ENCODE data around the gene SRRT.

SRRT gene

DNA sequence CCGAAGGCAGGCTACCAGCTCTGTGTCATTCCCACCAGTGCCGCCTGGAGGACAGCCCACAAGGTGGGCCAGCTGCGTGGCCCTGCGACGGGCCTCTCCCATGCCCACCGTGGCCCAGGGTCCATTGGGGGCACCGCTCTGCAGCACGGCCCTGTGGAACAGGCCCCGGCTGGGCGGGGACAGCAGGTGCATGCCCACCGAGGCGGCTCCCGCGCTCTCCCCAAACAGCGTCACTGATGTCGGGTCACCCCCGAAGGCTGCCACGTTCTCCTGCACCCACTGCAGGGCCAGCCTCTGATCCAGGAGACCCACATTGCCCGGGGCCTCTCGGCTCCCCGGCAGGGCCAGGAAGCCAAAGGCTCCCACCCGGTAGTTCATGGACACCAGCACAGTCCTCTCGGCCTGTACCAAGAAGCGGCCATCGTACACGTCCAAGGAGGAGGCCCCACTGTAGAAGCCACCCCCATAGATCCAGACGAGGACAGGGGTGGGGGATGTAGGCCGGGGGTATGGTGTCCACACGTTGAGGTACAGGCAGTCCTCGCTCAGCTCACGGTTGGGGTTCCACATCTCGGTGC, 18.5 kb downstream of the SRRT start:
- TF ChIP-seq, protein P1, sequence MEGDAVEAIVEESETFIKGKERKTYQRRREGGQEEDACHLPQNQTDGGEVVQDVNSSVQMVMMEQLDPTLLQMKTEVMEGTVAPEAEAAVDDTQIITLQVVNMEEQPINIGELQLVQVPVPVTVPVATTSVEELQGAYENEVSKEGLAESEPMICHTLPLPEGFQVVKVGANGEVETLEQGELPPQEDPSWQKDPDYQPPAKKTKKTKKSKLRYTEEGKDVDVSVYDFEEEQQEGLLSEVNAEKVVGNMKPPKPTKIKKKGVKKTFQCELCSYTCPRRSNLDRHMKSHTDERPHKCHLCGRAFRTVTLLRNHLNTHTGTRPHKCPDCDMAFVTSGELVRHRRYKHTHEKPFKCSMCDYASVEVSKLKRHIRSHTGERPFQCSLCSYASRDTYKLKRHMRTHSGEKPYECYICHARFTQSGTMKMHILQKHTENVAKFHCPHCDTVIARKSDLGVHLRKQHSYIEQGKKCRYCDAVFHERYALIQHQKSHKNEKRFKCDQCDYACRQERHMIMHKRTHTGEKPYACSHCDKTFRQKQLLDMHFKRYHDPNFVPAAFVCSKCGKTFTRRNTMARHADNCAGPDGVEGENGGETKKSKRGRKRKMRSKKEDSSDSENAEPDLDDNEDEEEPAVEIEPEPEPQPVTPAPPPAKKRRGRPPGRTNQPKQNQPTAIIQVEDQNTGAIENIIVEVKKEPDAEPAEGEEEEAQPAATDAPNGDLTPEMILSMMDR (IDR thresholded peaks at IDR 0.05; ENCODE audit: extremely low read depth, missing control alignments), result no peak
- DNase-seq (ENCODE audit: low spot score), result peak; percentile 5

GRCh38 chr7:100893910-100894721, 19.2 kb downstream of the SRRT start:
- DNase-seq (ENCODE audit: low spot score), result peak; percentile 24
- TF ChIP-seq, protein P1 (IDR thresholded peaks at IDR 0.05; ENCODE audit: extremely low read depth, missing control alignments), result no peak

- peak; percentile 85 for DNase-seq (ENCODE audit: low spot score)
- TF ChIP-seq, protein P1 (IDR thresholded peaks at IDR 0.05; ENCODE audit: extremely low read depth, missing control alignments), result peak; percentile 88
Observed at GRCh38 chr7:100894860-100895700, 20.2 kb downstream of the SRRT start.

DNA sequence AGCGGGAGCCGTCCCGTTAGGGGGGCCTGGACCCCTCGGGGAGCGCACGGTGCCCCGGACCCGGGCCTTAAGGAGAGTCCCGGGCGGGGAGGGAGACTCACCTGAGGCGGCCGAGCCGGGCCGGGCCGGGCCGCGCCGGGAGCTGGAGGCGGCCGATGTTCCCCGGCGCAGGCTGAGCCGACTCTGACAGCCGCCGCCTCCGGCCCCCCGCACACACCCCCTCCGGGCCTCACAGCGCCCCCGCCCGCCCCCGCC, 20.7 kb downstream of the SRRT start, which contains the start of gene ACHE:
Gene ACHE (minus strand): TSS at position 188 of the 255 bp plus-strand sequence. CDS start 1,656 bp downstream, outside the sequence.
- DNase-seq (ENCODE audit: low spot score), result no peak
- TF ChIP-seq, protein P1 (IDR thresholded peaks at IDR 0.05; ENCODE audit: extremely low read depth, missing control alignments), result no peak

- TF ChIP-seq, protein P1 (IDR thresholded peaks at IDR 0.05; ENCODE audit: extremely low read depth, missing control alignments), result no peak
- DNase-seq (ENCODE audit: low spot score), result peak; percentile 81
Observed at GRCh38 chr7:100895956-100896731, 21.2 kb downstream of the SRRT start.

DNA sequence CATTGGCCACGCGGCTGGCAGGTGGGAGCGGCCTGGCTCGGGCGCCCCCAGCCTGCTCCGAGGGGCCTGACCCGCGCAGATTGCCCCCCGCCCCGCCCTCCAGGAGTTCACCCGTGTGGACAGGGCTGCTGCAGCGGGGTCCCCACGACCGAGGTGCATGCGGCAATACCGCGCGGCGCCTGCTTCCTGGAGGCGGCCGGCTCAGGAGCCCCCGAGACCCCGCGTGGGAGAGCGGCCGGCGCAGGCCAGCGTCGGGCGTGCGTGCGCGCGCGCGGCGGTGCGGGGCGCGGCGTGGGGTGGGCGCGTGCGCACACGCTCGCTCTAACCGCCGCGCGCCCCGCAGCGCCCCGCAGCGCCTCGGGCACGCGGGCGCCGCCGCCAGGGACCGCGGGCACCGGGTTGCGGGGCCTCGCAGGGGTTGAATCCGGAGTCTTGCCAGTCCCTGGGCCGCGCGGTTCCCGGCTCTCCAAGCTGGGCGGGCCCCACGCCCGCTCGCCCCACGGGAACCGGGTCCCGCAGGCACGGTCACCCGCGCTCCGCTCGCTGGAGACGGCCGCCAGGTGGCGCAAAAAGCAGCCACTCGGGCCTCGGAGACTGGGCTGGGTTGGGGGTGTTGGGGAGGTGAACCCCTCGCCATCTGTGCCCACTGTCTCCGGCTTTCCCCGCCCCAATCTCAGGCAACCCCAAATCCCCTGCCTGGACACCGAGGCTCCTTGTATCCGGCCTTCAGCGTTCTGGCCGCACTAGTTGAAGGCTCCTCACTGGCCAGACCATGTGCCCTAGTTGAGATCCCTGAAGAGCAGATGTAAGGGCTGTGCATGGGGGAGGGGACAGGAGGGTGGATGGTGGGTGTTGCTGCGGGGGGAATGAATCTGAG, 22.1 kb downstream of the SRRT start:
- TF ChIP-seq, protein P1 (IDR thresholded peaks at IDR 0.05; ENCODE audit: extremely low read depth, missing control alignments), result peak; percentile 73
- DNase-seq (ENCODE audit: low spot score), result peak; percentile 75

All from GM20000 (cell line).